ENCODE results near the gene FGD4. TPM values are rescaled to one million over a fixed set of nuclear protein-coding genes. Genes with fewer than 3 reads are reported as not detected.
A peak's percentile ranks its signal among the peaks of the same experiment; 100 is the strongest.

Gene FGD4
- total RNA-seq, 1 donor: 17.3 TPM

DNA sequence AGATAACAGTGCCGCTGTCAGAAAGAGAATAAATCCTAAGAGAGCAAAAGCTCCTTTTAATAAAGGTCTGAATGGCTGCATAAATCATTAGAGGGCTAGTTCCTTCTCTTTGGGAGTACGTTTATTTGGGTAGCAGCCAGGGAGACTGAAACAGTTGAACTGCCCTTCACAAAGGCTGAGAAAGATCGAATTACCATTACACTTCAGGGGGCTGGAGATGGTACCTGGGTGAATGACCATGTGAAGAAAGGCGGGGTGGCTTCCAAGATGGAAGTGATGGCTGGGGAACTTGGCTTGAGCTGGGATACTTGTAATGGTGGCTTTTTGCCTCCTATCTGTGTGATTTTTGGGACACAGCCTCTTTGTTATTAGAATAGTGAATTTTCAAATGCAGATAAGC lies 1.7 kb upstream of the FGD4 start:
- peaks cover 27% of the 10 kb centered on the region for H3K4me1 ChIP-seq (ENCODE audit: insufficient read depth, low read length)
- no peaks in the 10 kb centered on the region for H3K9me3 ChIP-seq (ENCODE audit: low read depth, low read length)
- H3K4me3 ChIP-seq (ENCODE audit: low read length): no peak overlapping the region
- peaks cover 41% of the 10 kb centered on the region for H3K27me3 ChIP-seq (ENCODE audit: insufficient read depth, low read length)

DNA sequence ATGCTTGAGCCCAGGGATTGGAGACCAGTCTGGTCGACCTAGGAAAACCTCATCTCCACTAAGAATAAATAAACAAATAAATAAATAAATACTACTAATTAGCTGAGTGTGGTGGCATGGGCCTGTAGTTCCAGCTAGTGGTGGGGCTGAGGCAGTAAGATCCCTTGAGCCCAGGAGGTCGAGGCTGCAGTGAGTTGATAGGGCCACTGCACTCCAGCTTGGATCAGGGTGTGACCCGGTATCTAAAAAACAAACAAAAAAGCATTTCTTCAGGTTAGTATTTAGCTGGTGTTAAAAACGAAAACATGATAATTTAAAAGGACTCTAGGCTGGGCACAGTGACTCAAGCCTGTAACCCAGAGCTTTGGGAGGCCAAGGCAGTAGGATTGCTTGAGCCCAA lies 1.2 kb upstream of the FGD4 start:
- H3K4me3 ChIP-seq (ENCODE audit: low read length): no peak overlapping the region
- H3K27me3 ChIP-seq (ENCODE audit: insufficient read depth, low read length): peaks cover 41% of the 10 kb centered on the region
- no peaks in the 10 kb centered on the region for H3K9me3 ChIP-seq (ENCODE audit: low read depth, low read length)
- H3K4me1 ChIP-seq (ENCODE audit: insufficient read depth, low read length): peaks cover 31% of the 10 kb centered on the region

- Histone ChIP-seq H3K9me3 (ENCODE audit: low read depth, low read length) (no peaks in the 10 kb centered on the region), H3K27me3 (ENCODE audit: insufficient read depth, low read length) (peaks cover 41% of the 10 kb centered on the region), H3K4me3 (ENCODE audit: low read length) (peak overlapping the region; percentile 44), H3K4me1 (ENCODE audit: insufficient read depth, low read length) (peaks cover 38% of the 10 kb centered on the region)
Observed at GRCh38 chr12:32398816-32399369, 465 bp upstream of the FGD4 start.

DNA sequence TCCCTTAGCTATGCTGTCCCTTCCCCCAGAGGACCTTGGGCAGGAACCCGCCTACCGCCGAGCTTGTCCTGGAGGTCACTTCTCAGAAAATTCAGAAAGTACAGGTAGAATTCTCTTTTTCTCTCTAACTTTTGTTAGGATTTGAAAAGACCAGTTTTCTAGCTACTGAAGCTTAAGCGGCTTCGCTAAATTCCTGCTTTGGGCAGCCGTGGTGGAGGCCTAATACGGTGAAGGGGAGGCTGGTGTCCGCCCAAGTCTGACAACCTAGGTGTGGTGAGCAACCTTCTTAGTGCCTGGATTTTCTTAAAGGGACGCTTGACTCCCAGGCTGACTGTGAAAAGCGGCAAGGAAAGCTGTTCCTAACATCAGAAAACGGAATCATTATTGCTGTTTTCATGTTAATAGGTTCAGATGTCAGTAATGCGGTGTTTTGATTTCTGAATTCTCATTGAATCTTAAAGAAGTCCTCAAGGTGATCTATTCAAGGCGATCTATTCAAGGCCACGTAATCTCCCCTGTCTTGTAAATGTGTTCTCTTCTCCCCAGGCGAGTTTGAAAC lies 835 bp downstream of the FGD4 start:
- H3K9me3 ChIP-seq (ENCODE audit: low read depth, low read length): no peaks in the 10 kb centered on the region
- H3K4me3 ChIP-seq (ENCODE audit: low read length): peak overlapping the region; percentile 44
- H3K27me3 ChIP-seq (ENCODE audit: insufficient read depth, low read length): peaks cover 40% of the 10 kb centered on the region
- peaks cover 44% of the 10 kb centered on the region for H3K4me1 ChIP-seq (ENCODE audit: insufficient read depth, low read length)

- Histone ChIP-seq H3K9me3 (ENCODE audit: low read depth, low read length) (no peaks in the 10 kb centered on the region), H3K4me3 (ENCODE audit: low read length) (no peak overlapping the region), H3K27me3 (ENCODE audit: insufficient read depth, low read length) (peaks cover 38% of the 10 kb centered on the region), H3K4me1 (ENCODE audit: insufficient read depth, low read length) (peaks cover 44% of the 10 kb centered on the region)
Observed at GRCh38 chr12:32400866-32401265, 1.5 kb downstream of the FGD4 start.

GRCh38 chr12:32402170-32402569 lies 2.8 kb downstream of the FGD4 start:
- no peak overlapping the region for H3K4me3 ChIP-seq (ENCODE audit: low read length)
- peaks cover 44% of the 10 kb centered on the region for H3K4me1 ChIP-seq (ENCODE audit: insufficient read depth, low read length)
- H3K9me3 ChIP-seq (ENCODE audit: low read depth, low read length): no peaks in the 10 kb centered on the region
- peaks cover 37% of the 10 kb centered on the region for H3K27me3 ChIP-seq (ENCODE audit: insufficient read depth, low read length)

GRCh38 chr12:32402946-32403345 lies 3.6 kb downstream of the FGD4 start:
- peaks cover 44% of the 10 kb centered on the region for H3K4me1 ChIP-seq (ENCODE audit: insufficient read depth, low read length)
- no peaks in the 10 kb centered on the region for H3K9me3 ChIP-seq (ENCODE audit: low read depth, low read length)
- H3K27me3 ChIP-seq (ENCODE audit: insufficient read depth, low read length): peaks cover 33% of the 10 kb centered on the region
- no peak overlapping the region for H3K4me3 ChIP-seq (ENCODE audit: low read length)

GRCh38 chr12:32407795-32408194 lies 8.4 kb downstream of the FGD4 start:
- H3K4me1 ChIP-seq (ENCODE audit: insufficient read depth, low read length): peaks cover 16% of the 10 kb centered on the region
- H3K27me3 ChIP-seq (ENCODE audit: insufficient read depth, low read length): peaks cover 2% of the 10 kb centered on the region
- H3K4me3 ChIP-seq (ENCODE audit: low read length): no peak overlapping the region
- no peaks in the 10 kb centered on the region for H3K9me3 ChIP-seq (ENCODE audit: low read depth, low read length)

DNA sequence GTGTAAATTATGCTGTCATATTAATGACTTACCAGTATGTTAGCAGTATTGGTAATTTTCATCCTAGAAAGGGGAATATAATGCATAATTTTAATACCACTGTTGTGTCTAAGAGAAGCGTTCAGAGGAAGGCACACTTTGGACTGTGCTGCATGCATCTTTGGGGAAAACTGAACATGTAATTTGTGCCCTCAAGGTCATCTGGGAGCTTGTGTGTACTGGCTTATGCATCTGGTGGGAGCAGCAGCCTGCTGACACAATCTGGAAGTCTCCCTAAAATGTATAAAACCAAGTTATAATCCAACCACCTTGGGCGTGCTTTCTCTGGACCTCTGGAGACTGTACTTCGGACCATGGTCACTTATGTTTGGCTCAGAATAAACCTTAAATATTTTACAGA lies 14.1 kb downstream of the FGD4 start:
- no peaks in the 10 kb centered on the region for H3K4me1 ChIP-seq (ENCODE audit: insufficient read depth, low read length)
- no peaks in the 10 kb centered on the region for H3K27me3 ChIP-seq (ENCODE audit: insufficient read depth, low read length)
- no peak overlapping the region for H3K4me3 ChIP-seq (ENCODE audit: low read length)
- H3K9me3 ChIP-seq (ENCODE audit: low read depth, low read length): no peaks in the 10 kb centered on the region

- H3K4me1 ChIP-seq (ENCODE audit: insufficient read depth, low read length): peaks cover 10% of the 10 kb centered on the region
- no peak overlapping the region for H3K4me3 ChIP-seq (ENCODE audit: low read length)
- H3K9me3 ChIP-seq (ENCODE audit: low read depth, low read length): no peaks in the 10 kb centered on the region
- no peaks in the 10 kb centered on the region for H3K27me3 ChIP-seq (ENCODE audit: insufficient read depth, low read length)
Observed at GRCh38 chr12:32418221-32418620, 18.9 kb downstream of the FGD4 start.

DNA sequence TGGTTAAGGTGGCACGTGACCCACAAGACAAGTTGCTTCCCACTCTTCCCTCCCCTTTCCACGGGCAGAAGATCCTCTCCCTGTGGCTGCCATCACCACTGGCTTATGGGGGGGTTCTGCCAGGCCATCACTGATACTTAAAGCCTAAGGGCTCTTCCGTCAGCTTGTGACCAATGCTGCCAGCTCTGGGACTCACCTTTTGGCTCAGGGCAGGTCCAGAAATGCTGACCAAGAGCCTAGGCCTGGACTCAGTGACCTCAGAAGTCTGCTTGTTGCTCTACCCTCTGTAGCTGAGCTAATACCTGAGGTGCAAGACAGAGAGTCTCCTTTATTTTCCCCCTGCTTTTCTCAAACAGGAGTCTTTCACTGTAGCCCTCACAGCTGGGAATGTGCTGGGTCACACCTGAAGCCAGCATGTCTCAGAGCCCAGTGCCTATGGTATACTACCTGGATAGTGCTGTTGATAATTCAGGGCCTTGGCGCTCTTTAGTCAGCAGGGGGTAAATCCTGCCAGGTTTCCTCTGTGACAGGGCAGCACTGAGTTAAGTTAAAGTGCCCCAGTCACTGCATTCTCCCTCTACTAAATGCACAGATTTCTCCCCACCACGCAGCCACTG lies 19.7 kb downstream of the FGD4 start:
- H3K4me1 ChIP-seq (ENCODE audit: insufficient read depth, low read length): peaks cover 10% of the 10 kb centered on the region
- H3K4me3 ChIP-seq (ENCODE audit: low read length): no peak overlapping the region
- no peaks in the 10 kb centered on the region for H3K9me3 ChIP-seq (ENCODE audit: low read depth, low read length)
- no peaks in the 10 kb centered on the region for H3K27me3 ChIP-seq (ENCODE audit: insufficient read depth, low read length)

GRCh38 chr12:32419520-32419960 lies 20.2 kb downstream of the FGD4 start:
- Histone ChIP-seq H3K27me3 (ENCODE audit: insufficient read depth, low read length) (no peaks in the 10 kb centered on the region), H3K4me3 (ENCODE audit: low read length) (no peak overlapping the region), H3K4me1 (ENCODE audit: insufficient read depth, low read length) (peaks cover 10% of the 10 kb centered on the region), H3K9me3 (ENCODE audit: low read depth, low read length) (no peaks in the 10 kb centered on the region)

- Histone ChIP-seq H3K27me3 (ENCODE audit: insufficient read depth, low read length) (no peaks in the 10 kb centered on the region), H3K9me3 (ENCODE audit: low read depth, low read length) (no peaks in the 10 kb centered on the region), H3K4me3 (ENCODE audit: low read length) (no peak overlapping the region), H3K4me1 (ENCODE audit: insufficient read depth, low read length) (peaks cover 10% of the 10 kb centered on the region)
Observed at GRCh38 chr12:32420356-32420755, 21.0 kb downstream of the FGD4 start.

- Histone ChIP-seq H3K4me1 (ENCODE audit: insufficient read depth, low read length) (peaks cover 10% of the 10 kb centered on the region), H3K4me3 (ENCODE audit: low read length) (no peak overlapping the region), H3K9me3 (ENCODE audit: low read depth, low read length) (no peaks in the 10 kb centered on the region), H3K27me3 (ENCODE audit: insufficient read depth, low read length) (no peaks in the 10 kb centered on the region)
Observed at GRCh38 chr12:32423559-32423958, 24.2 kb downstream of the FGD4 start.

GRCh38 chr12:32431025-32431424 lies 31.7 kb downstream of the FGD4 start:
- H3K4me3 ChIP-seq (ENCODE audit: low read length): no peak overlapping the region
- no peaks in the 10 kb centered on the region for H3K4me1 ChIP-seq (ENCODE audit: insufficient read depth, low read length)
- no peaks in the 10 kb centered on the region for H3K9me3 ChIP-seq (ENCODE audit: low read depth, low read length)
- H3K27me3 ChIP-seq (ENCODE audit: insufficient read depth, low read length): no peaks in the 10 kb centered on the region
